DMS 273 (cell line): ENCODE results near the gene UGT1A4.
A peak's percentile ranks its signal among the peaks of the same experiment; 100 is the strongest.
"Not testable (repeated sequence)": the region's sequence is repeated elsewhere in the genome, so short reads cannot be mapped to it uniquely, and the experiment has no call there.

Source experiments
- DNase-seq: peaks from one replicate; lab custom pipeline; 2025; ENCODE audit not compliant: unreplicated experiment; lab: John Stamatoyannopoulos, UW

UGT1A4 gene

GRCh38 chr2:233699424-233700027 is 19.0 kb upstream of the UGT1A4 start:
- DNase-seq: no peak

- DNase-seq: peak; percentile 8
Measured at GRCh38 chr2:233700028-233700635, 18.4 kb upstream of the UGT1A4 start.

GRCh38 chr2:233700842-233701241 is 17.7 kb upstream of the UGT1A4 start:
- not testable (repeated sequence) for DNase-seq

- DNase-seq: no peak
Measured at GRCh38 chr2:233702238-233702637, 16.3 kb upstream of the UGT1A4 start.

- no peak for DNase-seq
Measured at GRCh38 chr2:233705911-233706506, 12.5 kb upstream of the UGT1A4 start.

- DNase-seq: no peak
Measured at GRCh38 chr2:233706720-233707119, 11.8 kb upstream of the UGT1A4 start.

- no peak for DNase-seq
Measured at GRCh38 chr2:233707940-233708644, 10.4 kb upstream of the UGT1A4 start.

GRCh38 chr2:233708942-233709341 is 9.6 kb upstream of the UGT1A4 start:
- DNase-seq: no peak

- DNase-seq: peak; percentile 87
Measured at GRCh38 chr2:233711312-233712008, 7.1 kb upstream of the UGT1A4 start.

- no peak for DNase-seq
Measured at GRCh38 chr2:233712611-233713261, 5.8 kb upstream of the UGT1A4 start, which contains the start of gene UGT1A5. Gene UGT1A5 (plus strand): TSS chr2:233712907. CDS start chr2:233712992, 85 bp downstream.

- no peak for DNase-seq
Measured at GRCh38 chr2:233713262-233713615, 5.3 kb upstream of the UGT1A4 start.

- no peak for DNase-seq
Measured at GRCh38 chr2:233714121-233714520, 4.4 kb upstream of the UGT1A4 start.

GRCh38 chr2:233728723-233729301 is 10.3 kb downstream of the UGT1A4 start, which contains the start of gene UGT1A3:
Gene UGT1A3 (plus strand): TSS chr2:233729042. CDS start chr2:233729127, 85 bp downstream.
- no peak for DNase-seq

- DNase-seq: not testable (repeated sequence)
Measured at GRCh38 chr2:233736868-233737653, 18.5 kb downstream of the UGT1A4 start.

GRCh38 chr2:233740870-233741269 is 22.3 kb downstream of the UGT1A4 start:
- DNase-seq: no peak

- DNase-seq: no peak
Measured at GRCh38 chr2:233743464-233744259, 25.1 kb downstream of the UGT1A4 start.

GRCh38 chr2:233745073-233745755 is 26.7 kb downstream of the UGT1A4 start:
- no peak for DNase-seq

GRCh38 chr2:233745838-233746237 is 27.3 kb downstream of the UGT1A4 start:
- DNase-seq: not testable (repeated sequence)
